ENCODE results near the gene CCDC88C. TPM values are rescaled to one million over a fixed set of nuclear protein-coding genes. Genes with fewer than 3 reads are reported as not detected.
"Not testable (repeated sequence)": the region's sequence is repeated elsewhere in the genome, so short reads cannot be mapped to it uniquely, and the experiment has no call there.

Gene CCDC88C
- total RNA-seq, 2 experiments from 2014 or later: 137 to 253 TPM

- H3K4me1 ChIP-seq (ENCODE audit: insufficient read depth, low read length, poor library complexity, severe bottlenecking): no peaks in the 10 kb centered on the region
- no peak overlapping the region for H2AFZ ChIP-seq (ENCODE audit: low read length)
- BruUV-seq (replicated peaks): no TSS peak
- H3K9me2 ChIP-seq (ENCODE audit: insufficient read depth, low read length): no peaks in the 10 kb centered on the region
- H3K79me2 ChIP-seq (ENCODE audit: insufficient read depth, low read depth, low read length): peaks cover 19% of the 10 kb centered on the region; the same call in 1 of the 2 replicates
- H3K27ac ChIP-seq (ENCODE audit: low read depth, low read length, poor library complexity, severe bottlenecking): no peak overlapping the region
- peaks cover 28% of the 10 kb centered on the region for H3K36me3 ChIP-seq (ENCODE audit: insufficient read depth, low read length)
- DNase-seq (ENCODE audit: low spot score): no peak
- intact Hi-C loops (cut with micrococcal nuclease; ENCODE audit: unreplicated experiment): no loop called here
- TF ChIP-seq EZH2phosphoT487 (IDR thresholded peaks at IDR 0.05; ENCODE audit: borderline replicate concordance, low read depth, low read length): no peak
- no peak for TF ChIP-seq CTCF (conservative IDR thresholded peaks at IDR 0.05; ENCODE audit: low read length)
- peaks cover 13% of the 10 kb centered on the region for H3K9me3 ChIP-seq (ENCODE audit: low read length)
- no peak overlapping the region for H3K4me2 ChIP-seq (ENCODE audit: low read length)
- ChIA-PET POLR2A (interaction anchor here (0.9 kb wide), 1 partner anchor 181 kb away, joined by 3 read pairs; no protein-coding TSS in a partner anchor), CTCF (ENCODE audit: unreplicated experiment) (no interaction called here)
- H3K4me3 ChIP-seq (ENCODE audit: low read depth, low read length, poor library complexity, severe bottlenecking): no peak overlapping the region
- H4K20me1 ChIP-seq (ENCODE audit: insufficient read depth, low read length): no peaks in the 10 kb centered on the region
These were observed 26.9 kb upstream of the CCDC88C start for GRCh38 chr14:91444335-91445020.

GRCh38 chr14:91439345-91439744 lies 21.7 kb upstream of the CCDC88C start:
- H3K9me2 ChIP-seq (ENCODE audit: insufficient read depth, low read length): no peaks in the 10 kb centered on the region
- TF ChIP-seq EZH2phosphoT487 (IDR thresholded peaks at IDR 0.05; ENCODE audit: borderline replicate concordance, low read depth, low read length) (no peak), CTCF (conservative IDR thresholded peaks at IDR 0.05; ENCODE audit: low read length) (no peak; the same call in 1 of the 2 replicates)
- H3K36me3 ChIP-seq (ENCODE audit: insufficient read depth, low read length): peaks cover 50% of the 10 kb centered on the region
- intact Hi-C loops (cut with micrococcal nuclease; ENCODE audit: unreplicated experiment): no loop called here
- no TSS peak for BruUV-seq (replicated peaks)
- POLR2A ChIA-PET: interaction anchor here (0.6 kb wide), 1 partner anchor 27 kb away, joined by 3 read pairs; no protein-coding TSS in a partner anchor
- no peak overlapping the region for H3K27ac ChIP-seq (ENCODE audit: low read depth, low read length, poor library complexity, severe bottlenecking)
- no peaks in the 10 kb centered on the region for H4K20me1 ChIP-seq (ENCODE audit: insufficient read depth, low read length)
- CTCF ChIA-PET (ENCODE audit: unreplicated experiment): interaction anchor here (0.6 to 1.5 kb wide), 2 partner anchors 12 to 131 kb away, joined by 3 to 4 read pairs; no protein-coding TSS in a partner anchor
- H3K9me3 ChIP-seq (ENCODE audit: low read length): peaks cover 23% of the 10 kb centered on the region
- no peak for DNase-seq (ENCODE audit: low spot score)
- no peak overlapping the region for H3K4me3 ChIP-seq (ENCODE audit: low read depth, low read length, poor library complexity, severe bottlenecking)
- H3K4me2 ChIP-seq (ENCODE audit: low read length): no peak overlapping the region
- H3K79me2 ChIP-seq (ENCODE audit: insufficient read depth, low read depth, low read length): peaks cover 16% of the 10 kb centered on the region; the same call in 1 of the 2 replicates
- no peak overlapping the region for H2AFZ ChIP-seq (ENCODE audit: low read length)
- H3K4me1 ChIP-seq (ENCODE audit: insufficient read depth, low read length, poor library complexity, severe bottlenecking): no peaks in the 10 kb centered on the region

- intact Hi-C loops (cut with micrococcal nuclease; ENCODE audit: unreplicated experiment): no loop called here
- ChIA-PET POLR2A (no interaction called here), CTCF (ENCODE audit: unreplicated experiment) (interaction anchor here (0.6 to 1.5 kb wide), 2 partner anchors 11 to 132 kb away, joined by 3 to 4 read pairs; no protein-coding TSS in a partner anchor)
- Histone ChIP-seq H2AFZ (ENCODE audit: low read length) (no peak overlapping the region), H3K9me2 (ENCODE audit: insufficient read depth, low read length) (no peaks in the 10 kb centered on the region), H3K4me2 (ENCODE audit: low read length) (no peak overlapping the region), H3K4me1 (ENCODE audit: insufficient read depth, low read length, poor library complexity, severe bottlenecking) (no peaks in the 10 kb centered on the region), H4K20me1 (ENCODE audit: insufficient read depth, low read length) (no peaks in the 10 kb centered on the region), H3K4me3 (ENCODE audit: low read depth, low read length, poor library complexity, severe bottlenecking) (no peak overlapping the region), H3K9me3 (ENCODE audit: low read length) (peaks cover 21% of the 10 kb centered on the region), H3K27ac (ENCODE audit: low read depth, low read length, poor library complexity, severe bottlenecking) (no peak overlapping the region), H3K79me2 (ENCODE audit: insufficient read depth, low read depth, low read length) (peaks cover 13% of the 10 kb centered on the region; the same call in 1 of the 2 replicates), H3K36me3 (ENCODE audit: insufficient read depth, low read length) (peaks cover 50% of the 10 kb centered on the region)
- no TSS peak for BruUV-seq (replicated peaks)
- TF ChIP-seq CTCF (conservative IDR thresholded peaks at IDR 0.05; ENCODE audit: low read length): no peak
- no peak for TF ChIP-seq EZH2phosphoT487 (IDR thresholded peaks at IDR 0.05; ENCODE audit: borderline replicate concordance, low read depth, low read length)
- DNase-seq (ENCODE audit: low spot score): no peak
These were observed 21.2 kb upstream of the CCDC88C start for GRCh38 chr14:91438845-91439244.

- H3K9me2 ChIP-seq (ENCODE audit: insufficient read depth, low read length); H4K20me1 ChIP-seq (ENCODE audit: insufficient read depth, low read length); H3K4me1 ChIP-seq (ENCODE audit: insufficient read depth, low read length, poor library complexity, severe bottlenecking); H3K79me2 ChIP-seq (ENCODE audit: insufficient read depth, low read depth, low read length); H2AFZ ChIP-seq (ENCODE audit: low read length); H3K27ac ChIP-seq (ENCODE audit: low read depth, low read length, poor library complexity, severe bottlenecking); BruUV-seq (replicated peaks); intact Hi-C loops (cut with micrococcal nuclease; ENCODE audit: unreplicated experiment); DNase-seq (ENCODE audit: low spot score); POLR2A ChIA-PET; CTCF ChIA-PET (ENCODE audit: unreplicated experiment); H3K4me2 ChIP-seq (ENCODE audit: low read length); H3K4me3 ChIP-seq (ENCODE audit: low read depth, low read length, poor library complexity, severe bottlenecking): not testable (repeated sequence)
- Histone ChIP-seq H3K9me3 (ENCODE audit: low read length) (peaks cover 17% of the 10 kb centered on the region), H3K36me3 (ENCODE audit: insufficient read depth, low read length) (peaks cover 37% of the 10 kb centered on the region)
These were observed 18.6 kb upstream of the CCDC88C start for GRCh38 chr14:91436266-91436665.

Data from OCI-LY7 (cell line).